ENCODE results near the gene AKT2. TPM values are rescaled to one million over a fixed set of nuclear protein-coding genes. Genes with fewer than 3 reads are reported as not detected.

AKT2 gene
- total and polyA plus RNA-seq, 2 of the 8 experiments (the other 6 are each of a cell fraction or from before 2014, with no cell fraction given) = 151 to 183 TPM

DNA sequence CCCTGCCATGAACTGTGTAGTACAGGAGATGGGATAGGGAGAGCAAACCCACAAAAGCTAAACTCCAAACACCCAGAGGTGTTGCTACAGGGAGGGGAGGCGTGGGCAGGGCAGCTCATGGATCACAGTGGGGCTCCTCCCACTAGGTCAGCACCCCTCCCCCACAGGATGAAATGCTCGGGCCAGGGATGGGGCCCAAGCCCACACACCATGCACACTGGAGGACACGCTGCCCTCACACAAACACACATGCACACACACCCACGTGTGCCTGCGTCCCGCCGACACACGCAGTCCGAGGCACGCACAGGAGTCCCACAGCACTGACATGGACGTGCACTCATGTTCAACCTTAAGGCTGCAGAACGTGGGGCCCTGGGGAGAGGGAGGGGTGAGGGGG, 52.7 kb downstream of the AKT2 start (continued):
- no peak for TF ChIP-seq TBP (IDR thresholded peaks at IDR 0.05; ENCODE audit: low read depth, low read length)

Measured in H1 (cell line).